Epithelial cell of proximal tubule (primary cell): Measurements from ENCODE around the gene RAB21. TPM values are rescaled to one million over a fixed set of nuclear protein-coding genes. Genes with fewer than 3 reads are reported as not detected.
"Not testable (repeated sequence)": the region's sequence is repeated elsewhere in the genome, so short reads cannot be mapped to it uniquely, and the experiment has no call there.

ENCODE experiments used
- DNase-seq: peaks from one replicate; pipeline ENCODE4 v3.0.0-alpha.2; 2011; ENCODE audit warnings: low read depth
- H3K4me3 ChIP-seq: 2 replicates; pipeline ENCODE4 v1.5.1; 2011; ENCODE audit warnings: low read depth, mild to moderate bottlenecking, low read length
- CTCF ChIP-seq: conservative IDR thresholded peaks from 2 replicates; pipeline ENCODE4 v1.5.1; 2012; ENCODE audit warnings: low read depth, mild to moderate bottlenecking, low read length
- total RNA-seq: library from RNA; depleted of rRNA; stranded (reverse); fragments of >200 nt; gene quantifications from 2 replicates; pipeline ENCODE4 v1.2.3, GENCODE V29; 2015

The RAB21 gene
- total RNA-seq, 1 donor from 2014 or later: 33.2 TPM

GRCh38 chr12:71749666-71750065, 5.0 kb upstream of the RAB21 start:
- no peak overlapping the region for H3K4me3 ChIP-seq
- no peak for DNase-seq
- TF ChIP-seq CTCF: no peak

GRCh38 chr12:71752891-71753290, 1.8 kb upstream of the RAB21 start:
- TF ChIP-seq CTCF: no peak
- no peak for DNase-seq

GRCh38 chr12:71755146-71755892, 656 bp downstream of the RAB21 start:
- no peak for TF ChIP-seq CTCF
- H3K4me3 ChIP-seq: peak overlapping the region; percentile 87
- DNase-seq: no peak

More at GRCh38 chr12:71752891-71753290, 1.8 kb upstream of the RAB21 start:
- H3K4me3 ChIP-seq: no peak overlapping the region

GRCh38 chr12:71756054-71756690, 1.5 kb downstream of the RAB21 start:
- no peak for TF ChIP-seq CTCF
- no peak for DNase-seq
- peak overlapping the region; percentile 87 for H3K4me3 ChIP-seq

GRCh38 chr12:71759941-71760340, 5.3 kb downstream of the RAB21 start:
- no peak for TF ChIP-seq CTCF
- no peak for DNase-seq
- H3K4me3 ChIP-seq: no peak overlapping the region

- no peak for DNase-seq
- no peak overlapping the region for H3K4me3 ChIP-seq
- no peak for TF ChIP-seq CTCF
Measured at GRCh38 chr12:71760471-71760870, 5.8 kb downstream of the RAB21 start.

GRCh38 chr12:71761354-71761753, 6.7 kb downstream of the RAB21 start:
- DNase-seq, H3K4me3 ChIP-seq: not testable (repeated sequence)
